ENCODE results near the gene SREBF2. TPM values are rescaled to one million over a fixed set of nuclear protein-coding genes. Genes with fewer than 3 reads are reported as not detected.
A peak's percentile ranks its signal among the peaks of the same experiment; 100 is the strongest.

Gene SREBF2
- total and polyA plus RNA-seq, 9 of the 15 experiments (the other 6 are each of a cell fraction or from before 2014, with no cell fraction given) = 1.1 to 84.2 (median 26.9) TPM

- TF ChIP-seq ZNF609 (CRISPR knock-in tag; IDR thresholded peaks at IDR 0.05; ENCODE audit: borderline replicate concordance) = no peak
- no peak for TF ChIP-seq MLX (CRISPR knock-in tag; conservative IDR thresholded peaks at IDR 0.05)
- no peak for TF ChIP-seq ZC3H11A (IDR thresholded peaks at IDR 0.05; ENCODE audit: low read depth, low read length)
- TF ChIP-seq ZNF644 (tag; IDR thresholded peaks at IDR 0.05; ENCODE audit: low read depth) = no peak
- peak; percentile 71; the same call in 1 of the 2 replicates for TF ChIP-seq KAT7 (CRISPR knock-in tag; IDR thresholded peaks at IDR 0.05; ENCODE audit: borderline replicate concordance)
- no peak for TF ChIP-seq HDAC8 (tag; IDR thresholded peaks at IDR 0.05)
- no peak for TF ChIP-seq TOE1 (IDR thresholded peaks at IDR 0.05; ENCODE audit: borderline replicate concordance)
- no peak for TF ChIP-seq TOE1 (CRISPR knock-in tag; IDR thresholded peaks at IDR 0.05; ENCODE audit: borderline replicate concordance, low read depth)
- TF ChIP-seq HBP1 (CRISPR knock-in tag; IDR thresholded peaks at IDR 0.05) = no peak
- TF ChIP-seq IRF2 (CRISPR knock-in tag; IDR thresholded peaks at IDR 0.05) = no peak
- no peak for TF ChIP-seq PURB (CRISPR knock-in tag; IDR thresholded peaks at IDR 0.05; ENCODE audit: low read depth)
- TF ChIP-seq CEBPG (CRISPR knock-in tag; IDR thresholded peaks at IDR 0.05) = no peak
- TF ChIP-seq CEBPG (tag; conservative IDR thresholded peaks at IDR 0.05 in 1 of 2, IDR thresholded peaks at IDR 0.05 in 1 of 2) = no peak
- TF ChIP-seq ZNF274 (IDR thresholded peaks at IDR 0.05; ENCODE audit: borderline replicate concordance, low read depth, low read length) = no peak
- peak; percentile 30; the same call in 1 of the 2 replicates for TF ChIP-seq CREM (IDR thresholded peaks at IDR 0.05; ENCODE audit: low read depth)
- TF ChIP-seq EP300 (IDR thresholded peaks at IDR 0.05; ENCODE audit: low read length) = no peak
- no peak for TF ChIP-seq HOMEZ (CRISPR knock-in tag; IDR thresholded peaks at IDR 0.05)
- TF ChIP-seq ZNF24 (IDR thresholded peaks at IDR 0.05) = no peak
Observed at GRCh38 chr22:41925783-41926460, 93.0 kb downstream of the SREBF2 start (continued).
